Activated naive CD4-positive, alpha-beta T cell treated with Interleukin-2 at 50 U/mL for 16 hours (primary cell): ENCODE results near the gene RNF214.
"Not testable (repeated sequence)": the region's sequence is repeated elsewhere in the genome, so short reads cannot be mapped to it uniquely, and the experiment has no call there.

Experiments
- DNase-seq: peaks from one replicate; pipeline ENCODE4 v3.0.0-alpha.2; 2020

The RNF214 gene

GRCh38 chr11:117231842-117232091 is 704 bp upstream of the RNF214 start, which contains the start of gene PCSK7:
Gene PCSK7 (minus strand): TSS chr11:117232073. CDS start chr11:117229844, 2,229 bp downstream.
- DNase-seq: no peak

DNA sequence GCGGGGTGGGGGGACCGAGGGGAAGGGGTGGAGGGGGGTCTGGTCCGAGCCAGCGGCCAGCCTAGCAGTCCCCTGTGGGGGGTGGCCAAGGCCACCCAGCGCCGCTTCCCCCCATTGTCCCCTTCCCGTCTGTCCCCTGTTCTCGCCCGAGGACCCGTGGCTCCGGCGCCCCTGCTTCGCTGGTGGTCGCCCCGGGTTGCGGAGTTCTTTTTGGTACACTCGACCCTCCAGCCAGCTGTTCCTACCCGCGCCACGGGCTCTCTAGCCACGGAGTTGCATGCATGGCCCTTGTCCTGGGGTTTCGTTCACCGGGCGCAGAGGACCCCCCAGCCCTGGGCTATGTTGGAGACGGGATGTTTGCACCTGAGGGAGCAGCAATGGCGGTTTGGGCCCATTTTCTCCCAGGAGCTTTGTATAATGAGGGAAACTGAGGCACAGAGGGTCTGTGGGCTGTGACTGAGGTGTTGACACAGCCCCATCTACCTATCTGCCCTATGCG is 489 bp downstream of the RNF214 start:
- peak; percentile 9 for DNase-seq

- DNase-seq: no peak
Observed at GRCh38 chr11:117238221-117238620, 5.8 kb downstream of the RNF214 start.

- DNase-seq: no peak
Observed at GRCh38 chr11:117239295-117239694, 6.8 kb downstream of the RNF214 start.

DNA sequence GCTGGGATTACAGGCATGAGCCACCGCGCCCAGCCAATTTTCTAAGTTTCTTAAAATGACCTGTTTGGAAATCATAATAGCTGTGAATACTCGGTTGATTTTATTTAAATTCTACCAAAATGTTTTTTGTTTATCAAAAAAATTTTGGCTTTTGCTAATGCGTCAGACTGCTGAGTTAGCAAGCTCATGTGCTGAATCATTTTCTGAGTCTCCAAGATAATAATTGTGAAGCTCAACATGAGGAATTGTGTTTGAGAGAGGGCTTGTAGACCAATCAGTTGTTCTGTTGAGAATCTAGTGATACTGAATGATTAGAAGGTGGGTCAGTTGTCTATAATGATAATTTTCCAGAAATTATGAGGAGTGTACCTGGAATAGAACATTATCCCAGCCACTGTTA is 15.9 kb downstream of the RNF214 start:
- DNase-seq: no peak

DNA sequence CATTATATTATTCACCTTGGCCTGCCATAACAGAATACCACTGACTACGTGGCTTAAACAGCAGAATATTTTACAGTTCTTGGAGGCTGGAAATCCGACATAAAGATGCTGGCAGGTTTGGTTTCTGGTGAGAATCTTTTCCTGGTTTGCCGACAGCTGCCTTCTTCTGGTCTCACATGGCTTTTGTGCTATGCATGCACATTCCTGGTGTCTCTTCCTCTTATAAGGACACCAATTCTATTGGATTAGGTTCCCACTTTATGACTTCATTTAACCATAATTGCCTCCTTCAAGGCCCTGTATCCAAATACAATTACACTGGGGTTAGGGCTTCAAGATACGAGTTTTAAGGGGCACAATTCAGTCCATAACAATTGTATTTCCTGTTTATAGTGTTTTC is 17.1 kb downstream of the RNF214 start:
- DNase-seq: no peak

DNA sequence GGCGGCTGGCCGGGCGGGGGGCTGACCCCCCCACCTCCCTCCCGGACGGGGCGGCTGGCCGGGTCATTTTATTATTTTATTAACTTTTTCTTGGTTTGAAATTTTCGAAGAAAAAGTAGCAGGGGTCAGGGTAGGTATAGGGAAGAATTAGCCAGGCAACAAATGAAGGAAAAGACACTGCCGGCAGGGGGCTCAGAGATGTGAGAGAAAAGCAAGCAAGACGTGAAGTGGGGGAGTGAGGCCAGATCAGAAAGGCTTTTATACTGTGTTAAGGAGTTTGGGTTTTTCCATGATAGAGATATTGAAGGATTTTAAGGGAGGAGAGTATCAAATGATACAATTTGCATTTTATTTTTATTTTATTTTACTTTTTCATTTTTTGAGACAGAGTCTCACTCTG is 19.0 kb downstream of the RNF214 start:
- DNase-seq: no peak

- no peak for DNase-seq
Observed at GRCh38 chr11:117255966-117256365, 23.5 kb downstream of the RNF214 start.

- no peak for DNase-seq
Observed at GRCh38 chr11:117256573-117256972, 24.1 kb downstream of the RNF214 start.

DNA sequence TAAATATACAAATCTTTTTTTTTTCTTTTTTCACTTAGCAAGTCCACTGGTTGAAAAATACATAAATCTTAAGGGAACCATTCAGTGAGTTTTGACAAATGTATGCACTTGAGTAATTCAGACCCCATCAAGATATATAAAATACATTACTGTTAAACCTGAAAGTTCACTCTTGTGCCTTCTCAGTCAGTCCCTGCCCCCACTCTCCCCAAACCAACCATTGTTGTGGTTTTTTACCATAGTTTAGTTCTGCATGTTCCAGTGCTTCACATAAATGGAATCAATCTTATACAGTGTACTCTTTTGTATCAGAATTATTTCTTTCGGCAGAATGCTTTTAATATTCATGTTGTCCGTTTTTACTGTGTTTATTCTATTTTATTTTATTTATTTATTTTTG is 26.1 kb downstream of the RNF214 start:
- no peak for DNase-seq

DNA sequence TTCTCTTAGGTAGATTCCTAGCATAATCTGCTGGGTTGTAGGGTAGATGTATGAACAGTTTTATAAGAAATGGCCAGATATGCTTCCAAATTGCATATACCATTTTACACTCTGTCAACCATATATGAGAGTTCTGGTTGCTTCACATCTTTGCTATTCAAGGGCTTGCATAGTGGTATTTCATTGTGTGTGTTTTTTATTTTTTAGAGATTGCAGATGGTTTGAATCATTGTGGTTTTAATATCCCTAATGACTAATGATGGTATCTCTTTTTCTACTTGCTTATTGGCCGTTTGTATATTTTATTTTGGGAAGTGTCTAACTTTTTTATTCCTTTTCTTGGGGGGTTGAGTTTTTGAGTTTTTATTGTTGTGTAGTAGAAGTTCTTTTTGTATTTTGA is 26.9 kb downstream of the RNF214 start:
- no peak for DNase-seq

DNA sequence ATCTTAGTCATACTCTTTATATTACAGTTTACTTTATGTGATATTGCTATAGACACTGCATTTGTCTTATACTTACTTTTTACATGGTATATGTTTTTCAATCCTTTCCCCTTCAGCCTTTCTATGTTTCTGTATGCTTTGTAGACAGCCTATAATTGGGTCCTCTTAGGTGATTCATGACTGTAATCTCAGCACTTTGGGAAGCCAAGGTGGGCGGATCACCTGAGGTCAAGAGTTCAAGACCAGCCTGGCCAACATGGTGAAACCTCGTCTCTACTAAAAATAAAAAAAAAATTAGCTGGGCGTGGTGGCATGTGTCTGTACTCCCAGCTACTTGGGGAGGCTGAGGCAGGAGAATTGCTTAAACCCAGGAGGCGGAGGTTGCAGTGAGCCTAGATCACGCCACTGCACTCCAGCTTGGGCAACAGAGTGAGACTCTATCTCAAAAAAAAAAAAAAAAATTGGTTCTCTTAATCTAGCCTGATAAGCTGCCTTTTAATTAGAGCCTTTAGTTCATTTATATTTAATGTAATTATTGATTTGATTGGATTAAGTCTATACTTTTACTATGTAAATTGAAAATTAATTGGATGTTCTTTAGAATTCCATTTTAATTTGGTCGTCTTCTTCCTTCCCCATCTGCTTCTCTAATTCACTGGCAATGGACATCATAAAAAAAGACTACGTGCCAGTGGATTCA is 32.3 kb downstream of the RNF214 start:
- DNase-seq: not testable (repeated sequence)

GRCh38 chr11:117265745-117266144 is 33.3 kb downstream of the RNF214 start:
- DNase-seq: no peak

- no peak for DNase-seq
Observed at GRCh38 chr11:117269856-117270255, 37.4 kb downstream of the RNF214 start.

DNA sequence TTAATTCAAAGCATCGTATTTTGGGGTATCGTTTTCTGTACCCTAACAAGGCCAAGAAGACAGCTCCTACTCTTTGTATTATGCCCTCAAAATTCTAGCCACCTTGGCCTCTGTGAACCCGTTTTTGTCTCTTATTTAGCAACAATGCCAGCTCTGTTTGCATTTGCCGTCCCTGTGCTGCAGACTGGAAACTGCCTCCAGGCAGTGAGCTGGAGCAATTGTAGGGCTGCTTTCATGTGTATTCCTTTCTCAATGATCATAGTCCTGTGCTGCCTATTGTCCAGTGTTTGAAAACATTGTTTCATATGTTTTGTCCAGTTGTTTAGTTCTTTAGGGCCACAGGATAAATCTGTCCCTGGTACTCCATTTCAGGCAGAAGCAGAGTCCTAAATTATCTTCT is 38.7 kb downstream of the RNF214 start:
- no peak for DNase-seq

DNA sequence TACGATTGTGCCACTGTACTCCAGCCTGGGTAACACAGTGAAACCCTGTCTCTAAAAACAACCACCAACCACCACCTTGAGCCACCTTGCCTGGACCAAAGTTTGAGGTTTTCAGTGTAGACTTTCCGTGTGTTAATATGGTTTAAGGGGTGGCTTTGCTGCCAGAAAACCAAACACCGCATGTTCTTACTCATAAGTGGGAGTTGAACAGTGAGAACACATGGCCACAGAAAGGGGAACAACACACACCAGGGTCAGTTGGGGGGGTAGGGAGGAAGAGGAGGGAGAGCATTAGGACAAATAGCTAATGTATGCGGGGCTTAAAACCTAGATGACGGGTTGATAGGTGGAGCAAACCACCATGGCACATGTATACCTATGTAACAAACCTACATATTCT is 39.7 kb downstream of the RNF214 start:
- DNase-seq: not testable (repeated sequence)

DNA sequence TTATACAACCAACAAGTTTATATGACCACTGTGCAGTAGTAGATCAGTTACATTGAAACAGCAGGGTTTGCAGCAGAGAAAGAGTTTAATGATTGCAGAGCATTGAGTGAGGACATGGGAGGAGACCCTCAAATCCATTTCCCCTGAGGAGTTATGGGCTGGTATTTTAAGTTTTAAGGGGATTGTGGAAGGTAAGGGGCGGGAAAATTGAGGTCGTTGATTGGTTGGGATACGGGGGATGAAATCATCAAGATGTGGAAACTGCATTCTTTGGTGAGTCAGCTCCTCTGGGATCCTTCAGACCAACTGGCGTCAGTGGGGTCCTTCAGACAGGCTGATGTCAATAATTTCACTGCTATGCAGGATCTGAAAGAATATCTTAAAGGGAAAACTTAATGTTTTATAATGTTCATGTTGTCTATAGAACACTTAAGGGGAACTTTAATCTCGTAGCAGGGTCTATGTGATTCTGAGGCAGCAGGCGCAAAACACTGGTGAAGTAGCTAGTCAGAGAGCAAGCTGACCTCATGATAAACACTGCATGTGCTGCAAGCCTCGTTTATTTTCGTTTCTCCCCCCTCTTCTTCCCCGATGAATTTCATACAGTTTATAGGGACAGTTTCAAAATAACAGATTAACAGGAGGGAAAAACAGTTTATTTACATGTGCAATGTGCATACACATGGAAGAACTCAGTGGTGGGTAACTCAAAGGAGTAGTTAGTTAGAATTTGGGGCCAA is 41.2 kb downstream of the RNF214 start:
- DNase-seq: no peak

DNA sequence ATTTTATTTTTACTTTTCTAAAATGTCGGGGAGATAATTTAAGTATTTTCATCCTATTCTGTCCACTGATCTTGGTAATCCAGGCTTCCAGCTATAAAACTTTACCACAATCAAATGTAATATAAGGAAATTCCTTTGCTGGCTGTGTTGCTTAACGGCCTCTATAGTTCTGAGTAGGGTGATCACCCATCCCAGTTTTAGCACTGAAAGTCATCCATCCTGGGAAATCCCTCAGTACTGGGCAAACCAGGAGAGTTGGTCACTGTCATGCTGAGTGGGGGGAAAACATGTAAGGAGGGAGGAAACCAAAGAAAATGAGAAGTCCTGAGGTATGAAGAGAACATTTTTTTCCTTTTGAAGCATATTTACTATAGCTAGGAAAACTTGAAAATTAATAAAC is 45.9 kb downstream of the RNF214 start:
- DNase-seq: no peak

- no peak for DNase-seq
Observed at GRCh38 chr11:117279711-117280376, 47.4 kb downstream of the RNF214 start.

DNA sequence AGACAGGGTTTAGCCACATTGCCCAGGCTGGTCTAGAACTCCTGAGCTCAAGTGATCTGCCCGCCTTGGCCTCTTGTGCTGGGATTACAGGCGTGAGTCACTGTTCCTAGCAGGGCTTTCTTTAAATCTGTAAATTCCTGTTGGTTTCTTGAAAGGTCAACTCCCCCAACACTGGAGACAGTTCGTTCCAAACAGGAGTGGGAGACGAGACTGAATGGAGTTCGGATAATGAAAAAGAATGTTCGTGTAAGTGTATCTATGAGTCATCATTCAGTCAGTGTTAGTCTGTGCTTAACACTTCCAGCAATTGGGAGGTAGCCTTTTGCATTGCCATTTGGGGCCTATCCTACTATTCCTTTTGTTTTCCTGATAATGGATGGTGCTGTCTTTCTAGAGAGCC is 48.7 kb downstream of the RNF214 start:
- no peak for DNase-seq

- DNase-seq: no peak
Observed at GRCh38 chr11:117281869-117282268, 49.4 kb downstream of the RNF214 start.

GRCh38 chr11:117282956-117283355 is 50.5 kb downstream of the RNF214 start:
- no peak for DNase-seq

GRCh38 chr11:117284053-117284452 is 51.6 kb downstream of the RNF214 start:
- DNase-seq: no peak

DNA sequence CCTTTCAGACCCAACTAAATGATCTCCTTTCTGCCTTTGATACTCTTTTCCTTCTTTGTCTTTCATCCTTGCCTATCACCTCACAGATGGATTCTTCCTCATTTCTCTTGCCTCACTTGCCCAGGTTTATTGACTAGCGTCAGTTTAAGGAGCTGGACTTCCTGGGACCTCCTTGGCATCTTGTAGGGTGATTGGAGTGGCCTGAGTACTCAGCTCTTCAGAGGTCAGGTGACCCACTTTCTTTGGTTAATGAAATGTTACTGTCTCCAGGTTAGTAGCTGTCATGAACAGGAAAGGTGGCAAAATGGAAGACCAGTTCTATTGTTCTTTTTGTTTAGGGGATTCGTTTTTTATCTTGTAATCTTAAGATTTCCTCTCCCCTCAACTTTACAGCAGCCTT is 54.1 kb downstream of the RNF214 start:
- DNase-seq: no peak
